SK-N-SH (cell line): ENCODE results near the gene TNXB.

Experiments used
- CTCF ChIP-seq: fragments of 200-600 bp; sonication (generic); IDR thresholded peaks from 2 replicates; pipeline ENCODE4 v1.6.1; 2017; ENCODE audit warnings: antibody characterized with exemption, mild to moderate bottlenecking, moderate library complexity
- GABPA ChIP-seq: IDR thresholded peaks from 2 replicates; pipeline ENCODE4 v1.4.0; 2012; ENCODE audit warnings: low read depth, mild to moderate bottlenecking
- RAD21 ChIP-seq: IDR thresholded peaks from 2 replicates; pipeline ENCODE4 v1.6.1; 2012; ENCODE audit warnings: mild to moderate bottlenecking, low read length
- SMC3 ChIP-seq: IDR thresholded peaks from 2 replicates; pipeline ENCODE4 v1.6.1; 2012; ENCODE audit warnings: low read depth, low read length, improper control_type of control experiment

- TF ChIP-seq CTCF = no peak
- TF ChIP-seq SMC3 = no peak
- TF ChIP-seq RAD21 = no peak
- no peak for TF ChIP-seq GABPA
Measured at GRCh38 chr6:32068867-32069266, 40.3 kb downstream of the TNXB start.
